Thyroid gland (tissue), 4 donors: ENCODE measurements around the gene APBB2. TPM values are rescaled to one million over a fixed set of nuclear protein-coding genes. Genes with fewer than 3 reads are reported as not detected.

Experiments
- DNase-seq, 2 donors: peaks; one replicate each; pipeline ENCODE4 v3.0.0-alpha.2; 2019
- H3K27ac ChIP-seq, 3 donors: fragments of 200-600 bp; sonication (generic); 1 replicate in 2 of 3; 2 replicates in 1 of 3; pipeline ENCODE4 v1.5.1; 2016 to 2019; ENCODE audit warnings: mild to moderate bottlenecking in 1 of 3, moderate library complexity in 1 of 3
- H3K27me3 ChIP-seq: fragments of 200-600 bp; sonication (generic); one replicate; pipeline ENCODE4 v1.5.1; 2019
- H3K36me3 ChIP-seq, 2 donors: fragments of 200-600 bp; sonication (generic); one replicate each; pipeline ENCODE4 v1.5.1; 2016 to 2019
- H3K4me1 ChIP-seq, 2 donors: fragments of 200-600 bp; sonication (generic); one replicate each; pipeline ENCODE4 v1.5.1; 2017 to 2019
- H3K4me3 ChIP-seq, 3 donors: fragments of 200-600 bp; sonication (generic); replicated peaks in 1 of 3; 1 replicate in 2 of 3; 2 replicates in 1 of 3; pipeline ENCODE4 v1.5.1; 2016; ENCODE audit warnings: mild to moderate bottlenecking in 1 of 3
- H3K9me3 ChIP-seq: fragments of 200-600 bp; sonication (generic); one replicate; pipeline ENCODE4 v1.5.1; 2017
- POLR2A ChIP-seq, 2 donors: fragments of 450-650 bp; IDR thresholded peaks; one replicate each; pipeline ENCODE4 v1.6.1; 2017; ENCODE audit warnings: antibody characterized with exemption in 2 of 2, mild to moderate bottlenecking in 2 of 2, moderate library complexity in 1 of 2
- WGBS, 2 donors: methylation state at CpG; one replicate each; pipeline ENCODE4 v1.1.5; 2017; 5-methylcytosine and 5-hydroxymethylcytosine counted together
- intact Hi-C: fragments of 100-400 bp; cut with DNase I; formaldehyde crosslinking; loops from one replicate; pipeline ENCODE4 v1.15.1; 2023
- total RNA-seq, 4 donors: library from RNA; depleted of rRNA; stranded (reverse); fragments of >200 nt; gene quantifications; one replicate each; pipeline ENCODE4 v1.2.3, GENCODE V29; 2016
- TF ChIP-seq, protein P1 (sequence below), 6 experiments: fragments of 200-600 bp in 3 of 6; fragments of 450-650 bp in 3 of 6; sonication (generic) in 3 of 6; IDR thresholded peaks; one replicate each; pipeline ENCODE4 v1.5.1; 2016 to 2019; ENCODE audit warnings: antibody characterized with exemption in 6 of 6, mild to moderate bottlenecking in 2 of 6, inconsistent platforms in 1 of 6, moderate library complexity in 1 of 6

APBB2 gene
- total RNA-seq, 4 donors from 2014 or later, result 174 to 253 (median 199) TPM

DNA sequence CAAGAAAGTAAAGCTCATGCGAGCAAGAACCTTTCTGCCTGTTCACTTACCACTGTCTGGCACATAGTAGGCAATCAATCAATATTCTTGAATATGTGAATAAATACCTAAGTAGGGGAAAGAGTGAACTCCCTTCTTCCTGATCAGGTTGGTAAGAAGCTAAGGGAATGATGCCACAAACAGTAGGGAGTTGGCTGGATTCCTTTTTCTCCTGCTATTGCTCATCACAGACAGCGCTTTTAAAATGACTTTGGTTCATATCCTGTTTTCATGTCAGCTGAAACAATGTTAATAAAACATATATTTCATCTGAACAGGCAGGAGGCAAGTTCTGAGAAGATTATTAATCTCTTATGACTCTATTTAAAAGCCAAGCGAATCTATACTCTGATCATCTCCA is 365.4 kb downstream of the APBB2 start:
- 93 to 95% methylated on average over 3 of the region's 3 CpGs for WGBS, 2 donors
- intact Hi-C loops, result no loop called here
- no peak overlapping the region for H3K27ac ChIP-seq

DNA sequence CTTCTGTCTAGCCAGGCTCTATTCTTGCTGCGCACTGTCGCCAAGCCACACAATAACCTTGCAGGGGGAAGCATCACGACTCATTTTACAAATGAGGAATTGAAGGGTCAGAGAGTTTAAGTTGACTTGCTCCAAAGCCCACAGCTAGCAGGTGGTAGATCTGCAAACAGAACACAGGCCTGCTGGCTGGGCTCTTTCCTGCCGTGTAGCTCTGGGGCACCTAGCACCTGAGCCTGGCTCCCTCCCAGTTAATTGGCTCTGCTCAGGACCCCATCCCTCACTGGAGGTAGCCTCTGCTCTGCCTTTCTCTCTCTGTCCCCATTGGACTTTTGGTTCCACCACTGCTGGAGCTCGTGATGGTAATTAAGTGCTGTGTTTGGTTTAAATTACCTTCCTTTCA is 366.1 kb downstream of the APBB2 start:
- no peak overlapping the region for H3K4me3 ChIP-seq
- TF ChIP-seq, protein P1, sequence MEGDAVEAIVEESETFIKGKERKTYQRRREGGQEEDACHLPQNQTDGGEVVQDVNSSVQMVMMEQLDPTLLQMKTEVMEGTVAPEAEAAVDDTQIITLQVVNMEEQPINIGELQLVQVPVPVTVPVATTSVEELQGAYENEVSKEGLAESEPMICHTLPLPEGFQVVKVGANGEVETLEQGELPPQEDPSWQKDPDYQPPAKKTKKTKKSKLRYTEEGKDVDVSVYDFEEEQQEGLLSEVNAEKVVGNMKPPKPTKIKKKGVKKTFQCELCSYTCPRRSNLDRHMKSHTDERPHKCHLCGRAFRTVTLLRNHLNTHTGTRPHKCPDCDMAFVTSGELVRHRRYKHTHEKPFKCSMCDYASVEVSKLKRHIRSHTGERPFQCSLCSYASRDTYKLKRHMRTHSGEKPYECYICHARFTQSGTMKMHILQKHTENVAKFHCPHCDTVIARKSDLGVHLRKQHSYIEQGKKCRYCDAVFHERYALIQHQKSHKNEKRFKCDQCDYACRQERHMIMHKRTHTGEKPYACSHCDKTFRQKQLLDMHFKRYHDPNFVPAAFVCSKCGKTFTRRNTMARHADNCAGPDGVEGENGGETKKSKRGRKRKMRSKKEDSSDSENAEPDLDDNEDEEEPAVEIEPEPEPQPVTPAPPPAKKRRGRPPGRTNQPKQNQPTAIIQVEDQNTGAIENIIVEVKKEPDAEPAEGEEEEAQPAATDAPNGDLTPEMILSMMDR (IDR thresholded peaks at IDR 0.05), result no peak
- TF ChIP-seq POLR2A (IDR thresholded peaks at IDR 0.05), result no peak
- 87 to 94% methylated on average over 5 of the region's 5 CpGs for WGBS, 2 donors
- no peak overlapping the region for H3K27ac ChIP-seq
- peaks cover 10 to 28% of the 10 kb centered on the region in 2 donors for H3K4me1 ChIP-seq
- H3K9me3 ChIP-seq, result no peaks in the 10 kb centered on the region
- no peak for DNase-seq
- no peaks in the 10 kb centered on the region for H3K36me3 ChIP-seq
- intact Hi-C loops, result no loop called here
- no peaks in the 10 kb centered on the region for H3K27me3 ChIP-seq

More for the DNA sequence above, 365.4 kb downstream of the APBB2 start:
- Histone ChIP-seq H3K27me3 (no peaks in the 10 kb centered on the region), H3K36me3 (no peaks in the 10 kb centered on the region), H3K4me3 (no peak overlapping the region), H3K4me1 (peaks cover 5 to 21% of the 10 kb centered on the region in 2 donors), H3K9me3 (no peaks in the 10 kb centered on the region)
- TF ChIP-seq, protein P1 (IDR thresholded peaks at IDR 0.05), result no peak
- no peak for TF ChIP-seq POLR2A (IDR thresholded peaks at IDR 0.05)
- DNase-seq, result no peak

DNA sequence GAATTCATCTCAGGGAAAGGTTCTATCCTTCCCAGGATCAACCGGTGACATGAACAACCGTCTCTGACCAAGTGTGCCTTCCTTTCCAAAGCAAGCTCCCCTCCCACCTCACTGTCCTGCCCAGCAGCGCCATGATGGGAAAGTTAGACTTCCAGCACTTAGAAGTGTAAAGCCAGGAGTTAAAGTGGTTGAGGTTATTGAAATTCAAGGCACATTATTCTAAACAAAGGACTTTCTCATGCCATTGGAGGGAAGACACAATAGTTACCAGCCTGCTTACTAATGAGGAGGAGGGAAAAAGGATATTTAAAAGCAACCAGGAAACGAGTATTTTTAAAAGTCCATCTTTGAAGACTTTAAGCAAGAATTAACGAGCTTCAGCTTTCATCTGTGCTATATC is 367.8 kb downstream of the APBB2 start:
- no peaks in the 10 kb centered on the region for H3K9me3 ChIP-seq
- H3K36me3 ChIP-seq, result no peaks in the 10 kb centered on the region
- H3K27me3 ChIP-seq, result no peaks in the 10 kb centered on the region
- intact Hi-C loops, result no loop called here
- no peak overlapping the region for H3K4me3 ChIP-seq
- peaks cover 17 to 37% of the 10 kb centered on the region in 2 donors for H3K4me1 ChIP-seq
- no peak overlapping the region for H3K27ac ChIP-seq
- WGBS, 2 donors, result 94 to 96% methylated on average over 5 of the region's 5 CpGs
- TF ChIP-seq, protein P1 (IDR thresholded peaks at IDR 0.05), result no peak
- TF ChIP-seq POLR2A (IDR thresholded peaks at IDR 0.05), result no peak
- DNase-seq, result no peak

DNA sequence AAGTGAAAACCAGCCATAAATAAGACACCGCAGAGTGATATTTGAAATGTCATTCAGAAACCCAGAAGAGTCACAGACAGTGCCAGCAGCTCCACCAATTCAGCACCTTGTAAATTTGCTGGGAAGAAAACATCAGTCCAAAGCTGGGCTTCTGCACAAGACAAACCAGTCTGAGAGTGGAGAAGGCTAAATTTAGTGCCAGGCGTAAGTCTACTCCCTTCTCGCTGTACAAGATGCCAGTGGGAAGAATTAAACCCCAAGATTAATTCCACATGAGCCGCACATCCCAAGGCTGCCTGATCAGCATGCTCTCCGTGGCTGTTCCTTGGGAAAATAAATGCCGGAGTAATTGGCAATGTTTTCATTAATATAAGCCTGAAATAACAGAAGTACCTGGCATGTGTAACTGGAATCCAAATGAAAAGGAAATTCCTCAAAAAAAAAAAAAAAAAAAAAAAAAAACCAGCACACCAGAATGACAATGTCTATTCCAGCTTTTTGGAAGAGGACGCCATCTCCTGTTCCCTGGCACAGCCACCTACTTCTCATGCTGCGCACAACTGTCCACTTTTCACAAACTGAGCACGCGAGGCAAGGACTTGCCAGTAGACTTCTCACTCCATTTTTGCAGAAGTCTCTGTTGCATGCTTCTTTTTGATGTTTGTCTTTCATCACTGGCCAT is 369.0 kb downstream of the APBB2 start:
- Histone ChIP-seq H3K4me1 (peaks cover 23 to 37% of the 10 kb centered on the region in 2 donors), H3K36me3 (no peaks in the 10 kb centered on the region), H3K4me3 (no peak overlapping the region), H3K27me3 (no peaks in the 10 kb centered on the region), H3K9me3 (no peaks in the 10 kb centered on the region), H3K27ac (no peak overlapping the region)
- TF ChIP-seq, protein P1 (IDR thresholded peaks at IDR 0.05), result no peak
- TF ChIP-seq POLR2A (IDR thresholded peaks at IDR 0.05), result no peak
- intact Hi-C loops, result no loop called here
- 55 to 62% methylated on average over 10 of the region's 10 CpGs for WGBS, 2 donors
- DNase-seq, result peak in 1 of 2 donors; percentile 17

DNA sequence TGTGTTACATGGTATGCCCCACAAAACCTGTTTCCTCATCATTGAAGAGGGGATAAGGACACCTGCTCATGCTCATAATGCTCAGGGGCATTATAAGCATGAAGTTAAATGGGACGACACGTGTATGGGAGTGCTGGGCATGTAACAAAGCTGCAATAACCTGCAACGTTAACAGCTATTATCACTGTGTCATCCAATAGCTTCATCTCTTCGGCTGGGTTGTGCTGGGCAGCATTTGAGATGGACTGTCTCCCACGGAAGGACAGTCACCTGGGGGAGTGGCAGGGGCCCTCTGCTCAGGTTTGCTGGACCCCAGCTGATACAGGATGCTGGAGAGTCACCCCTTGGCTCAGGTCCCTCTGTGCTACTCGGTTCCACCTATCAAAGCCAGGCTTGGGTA is 370.1 kb downstream of the APBB2 start:
- intact Hi-C loops, result no loop called here
- WGBS, 2 donors, result 87 to 90% methylated on average over 6 of the region's 6 CpGs

More for the DNA sequence above, 370.1 kb downstream of the APBB2 start:
- no peaks in the 10 kb centered on the region for H3K27me3 ChIP-seq
- no peaks in the 10 kb centered on the region for H3K9me3 ChIP-seq
- H3K36me3 ChIP-seq, result no peaks in the 10 kb centered on the region
- H3K27ac ChIP-seq, result no peak overlapping the region
- peaks cover 23 to 37% of the 10 kb centered on the region in 2 donors for H3K4me1 ChIP-seq
- H3K4me3 ChIP-seq, result no peak overlapping the region
- no peak for DNase-seq
- no peak for TF ChIP-seq POLR2A (IDR thresholded peaks at IDR 0.05)
- TF ChIP-seq, protein P1 (IDR thresholded peaks at IDR 0.05), result no peak
